Ovary (tissue), 9 donors: Measurements from ENCODE around the gene PROS1. TPM values are rescaled to one million over a fixed set of nuclear protein-coding genes. Genes with fewer than 3 reads are reported as not detected.

Experiments
- DNase-seq, 5 donors: peaks; one replicate each; pipeline ENCODE4 v3.0.0-alpha.2; 2019 to 2020
- H3K27ac ChIP-seq, 2 donors: fragments of 200-600 bp; one replicate each; pipeline versions ENCODE4 v1.5.1 to v1.8.0; 2019 to 2022
- H3K27me3 ChIP-seq: fragments of 200-600 bp; one replicate; pipeline ENCODE4 v1.8.0; 2022
- H3K36me3 ChIP-seq: fragments of 200-600 bp; sonication (generic); one replicate; pipeline ENCODE4 v1.5.1; 2019
- H3K4me1 ChIP-seq: one replicate; pipeline ENCODE4 v1.8.1; 2013; ENCODE audit warnings: mild to moderate bottlenecking, moderate library complexity; ENCODE audit not compliant: insufficient read depth
- H3K4me3 ChIP-seq: fragments of 200-600 bp; sonication (generic); one replicate; pipeline ENCODE4 v1.5.1; 2017
- H3K9me3 ChIP-seq, 2 donors: fragments of 200-600 bp in 1 of 2; sonication (generic) in 1 of 2; one replicate each; pipeline versions ENCODE4 v1.5.1 to v1.8.1; 2013 to 2019; ENCODE audit warnings: mild to moderate bottlenecking in 1 of 2, moderate library complexity in 1 of 2
- CTCF ChIP-seq, 3 donors: fragments of 450-650 bp in 2 of 3; fragments of 200-600 bp in 1 of 3; IDR thresholded peaks; one replicate each; pipeline versions ENCODE4 v1.5.1 to v1.8.0; 2016 to 2022; ENCODE audit warnings: antibody characterized with exemption in 3 of 3, mild to moderate bottlenecking in 1 of 3
- EP300 ChIP-seq: sonication (generic); formaldehyde crosslinking; IDR thresholded peaks from one replicate; pipeline ENCODE4 v1.6.1; 2017; ENCODE audit warnings: antibody characterized with exemption
- POLR2A ChIP-seq: fragments of 450-650 bp; IDR thresholded peaks from one replicate; pipeline ENCODE4 v1.6.1; 2017; ENCODE audit warnings: antibody characterized with exemption, mild to moderate bottlenecking, moderate library complexity
- WGBS, 3 donors: extraction: QIAGEN DNeasy Blood & Tissue Kit in 1 of 3; methylation state at CpG; one replicate each; pipeline versions ENCODE4 v1.1.5 to v1.1.7; 2013 to 2017; 5-methylcytosine and 5-hydroxymethylcytosine counted together
- intact Hi-C, 4 donors: fragments of 100-400 bp; cut with DNase I; formaldehyde crosslinking; loops; one replicate each; pipeline versions ENCODE4 v1.11.0 to v1.15.1; 2022 to 2023
- polyA plus RNA-seq, 2 donors: library from polyadenylated mRNA; stranded (reverse); fragments of 200-250 nt in 1 of 2; fragments of 350-450 nt in 1 of 2; fragmentation: Illumina TruSeq in 1 of 2; extraction: RNeasy Lipid Tissue Mini Kit (QIAGEN cat#74804) in 1 of 2; gene quantifications; one replicate each; pipeline ENCODE4 v1.2.3, GENCODE V29; 2013 to 2014
- total RNA-seq, 7 donors: library from RNA; depleted of rRNA in 2 of 7; stranded (reverse); fragments of >200 nt in 2 of 7; fragmentation: NEBNext Ultra II Directional in 3 of 7; extraction: Animal tissue kit (Norgen Biotek cat#: 25700) in 3 of 7; gene quantifications; one replicate each; pipeline versions ENCODE4 v1.1.0 to v1.2.4, GENCODE V29; 2016 to 2023
- donor health status: DM: no; HTN: no; CAD: no; lungs with moderate emphysema.
- donor health status: DM: no; HTN: no; CAD: no.
- donor health status: Bipolar disorder and iron deficiency.
- donor health status: DM: yes; HTN: yes; CAD: no.
- donor health status: DM: no; HTN: no; CAD: no.
- donor health status: DM: yes; HTN: yes; CAD: no.

Gene PROS1
- total and polyA plus RNA-seq, 9 donors = 41.6 to 95.1 (median 50.0) TPM

DNA sequence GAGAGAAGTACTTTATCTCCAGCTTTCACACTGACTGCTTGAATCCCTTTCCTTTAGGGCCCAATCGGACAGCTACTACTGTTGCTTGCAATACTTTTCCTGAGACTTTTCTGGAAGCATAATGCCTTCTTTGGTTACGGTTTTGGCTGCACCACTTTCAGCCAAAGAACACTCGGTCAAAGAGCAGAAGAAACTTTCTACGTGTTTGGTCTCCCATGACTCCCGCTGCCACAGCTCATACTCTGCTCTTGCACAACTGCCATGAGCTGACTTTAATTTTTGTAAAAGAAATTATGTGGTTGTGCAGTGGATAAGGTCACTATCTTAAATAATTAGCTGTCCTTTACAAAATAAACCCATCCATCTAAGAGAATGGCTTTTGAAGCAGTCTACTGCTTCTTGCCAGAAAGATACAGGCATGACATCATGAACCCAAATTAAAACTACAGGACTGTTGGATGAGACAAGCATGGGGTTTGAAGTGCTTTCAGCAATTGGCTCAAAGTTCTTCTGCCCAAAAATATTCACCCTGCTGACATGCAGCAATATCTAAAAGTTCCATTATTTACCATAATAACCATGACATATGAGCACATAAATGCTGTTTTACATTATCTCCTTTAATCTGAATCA lies 42.0 kb downstream of the PROS1 start:
- H3K36me3 ChIP-seq = no peaks in the 10 kb centered on the region
- intact Hi-C loops = no loop called here
- H3K4me3 ChIP-seq = no peak overlapping the region
- H3K27ac ChIP-seq = no peak overlapping the region
- H3K27me3 ChIP-seq = no peaks in the 10 kb centered on the region
- TF ChIP-seq CTCF (IDR thresholded peaks at IDR 0.05) = no peak
- TF ChIP-seq EP300 = no peak
- no peak for TF ChIP-seq POLR2A
- WGBS, 3 donors = 94 to 96% (median 95%) methylated on average over 5 of the region's 5 CpGs
- H3K4me1 ChIP-seq = no peaks in the 10 kb centered on the region
- no peaks in the 10 kb centered on the region for H3K9me3 ChIP-seq
- no peak for DNase-seq

GRCh38 chr3:93930041-93930440 lies 43.7 kb downstream of the PROS1 start:
- TF ChIP-seq EP300 (no peak), POLR2A (no peak), CTCF (IDR thresholded peaks at IDR 0.05) (no peak)
- H3K27me3 ChIP-seq = no peaks in the 10 kb centered on the region
- no peak overlapping the region for H3K27ac ChIP-seq
- no peaks in the 10 kb centered on the region for H3K4me1 ChIP-seq
- WGBS, 3 donors = 50 to 59% (median 58%) methylated on average over 3 of the region's 3 CpGs
- DNase-seq = no peak
- no peak overlapping the region for H3K4me3 ChIP-seq
- H3K9me3 ChIP-seq = no peaks in the 10 kb centered on the region
- intact Hi-C loops = no loop called here
- H3K36me3 ChIP-seq = no peaks in the 10 kb centered on the region

DNA sequence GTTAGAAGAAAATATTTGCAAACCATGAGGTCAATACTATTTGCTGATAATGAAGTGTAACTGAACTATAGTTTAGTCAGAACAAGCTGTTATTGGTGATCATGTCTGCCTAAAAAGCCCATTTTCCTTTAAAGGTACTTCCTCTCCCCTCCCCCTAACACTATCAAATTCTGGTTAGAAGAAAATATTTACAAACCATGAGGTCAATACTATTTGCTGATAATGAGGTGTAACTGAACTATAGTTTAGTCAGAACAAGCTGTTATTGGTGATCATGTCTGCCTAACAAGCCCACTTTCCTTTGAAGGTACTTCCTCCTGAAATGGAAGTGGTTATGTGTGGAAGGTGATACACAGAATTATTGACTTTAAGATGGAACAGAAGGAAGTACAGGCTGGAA lies 46.9 kb downstream of the PROS1 start:
- Histone ChIP-seq H3K27me3 (no peaks in the 10 kb centered on the region), H3K9me3 (no peaks in the 10 kb centered on the region), H3K27ac (no peak overlapping the region), H3K4me1 (no peaks in the 10 kb centered on the region), H3K36me3 (no peaks in the 10 kb centered on the region), H3K4me3 (no peak overlapping the region)
- no peak for DNase-seq
- intact Hi-C loops = no loop called here
- TF ChIP-seq POLR2A = no peak
- no peak for TF ChIP-seq CTCF (IDR thresholded peaks at IDR 0.05)
- no peak for TF ChIP-seq EP300

GRCh38 chr3:93924491-93924890 lies 49.2 kb downstream of the PROS1 start:
- Histone ChIP-seq H3K4me1 (no peaks in the 10 kb centered on the region), H3K9me3 (no peaks in the 10 kb centered on the region), H3K4me3 (no peak overlapping the region), H3K27me3 (no peaks in the 10 kb centered on the region), H3K27ac (no peak overlapping the region), H3K36me3 (no peaks in the 10 kb centered on the region)
- WGBS, 3 donors = 85 to 96% (median 91%) methylated on average over 2 of the region's 2 CpGs
- no peak for TF ChIP-seq CTCF (IDR thresholded peaks at IDR 0.05)
- no peak for TF ChIP-seq POLR2A
- no peak for TF ChIP-seq EP300
- DNase-seq = no peak
- intact Hi-C loops = no loop called here
